ENCODE data around the gene MINK1. TPM values are rescaled to one million over a fixed set of nuclear protein-coding genes. Genes with fewer than 3 reads are reported as not detected.

The MINK1 gene
- total RNA-seq, 3 donors from 2014 or later (not counting 1 experiment from before 2014, with no cell fraction given): 103 to 122 (median 110) TPM

GRCh38 chr17:4837471-4838308 lies 4.5 kb downstream of the MINK1 start:
- H3K4me3 Mint-ChIP-seq: no peak overlapping the region
- H3K4me1 Mint-ChIP-seq: peaks cover 51 to 64% of the 10 kb centered on the region in 2 donors
- no peak for DNase-seq
- Histone ChIP-seq H3K27me3 (ENCODE audit: control insufficient read depth, insufficient read depth, low read length) (no peaks in the 10 kb centered on the region), H3K4me1 (ENCODE audit: control insufficient read depth, insufficient read depth, low read length) (peaks cover 38% of the 10 kb centered on the region), H3K36me3 (ENCODE audit: control insufficient read depth, insufficient read depth, low read length) (no peaks in the 10 kb centered on the region), H3K4me3 (ENCODE audit: low read length) (no peak overlapping the region), H3K27ac (ENCODE audit: low read length) (no peak overlapping the region), H3K9me3 (ENCODE audit: control insufficient read depth, insufficient read depth, low read length) (no peaks in the 10 kb centered on the region)
- no peak overlapping the region for H3K27ac Mint-ChIP-seq
- intact Hi-C loops (cut with micrococcal nuclease): loop anchor here (5.0 kb wide), 1 partner anchor 40 kb away; the partner anchor contains the start of gene PSMB6
- no peaks in the 10 kb centered on the region for H3K36me3 Mint-ChIP-seq
- H3K27me3 Mint-ChIP-seq (ENCODE audit: low read depth in 2 of 2): no peaks in the 10 kb centered on the region
- 94% methylated on average over 12 of the region's 13 CpGs for WGBS (ENCODE audit: insufficient coverage)
- no peaks in the 10 kb centered on the region for H3K9me3 Mint-ChIP-seq
- no peak for TF ChIP-seq CTCF (IDR thresholded peaks at IDR 0.05)
- ATAC-seq: no peak

GRCh38 chr17:4838309-4838785 lies 5.2 kb downstream of the MINK1 start:
- Mint-ChIP-seq H3K4me3 (no peak overlapping the region), H3K4me1 (peaks cover 57 to 66% of the 10 kb centered on the region in 2 donors), H3K27me3 (ENCODE audit: low read depth in 2 of 2) (no peaks in the 10 kb centered on the region), H3K36me3 (no peaks in the 10 kb centered on the region), H3K9me3 (no peaks in the 10 kb centered on the region), H3K27ac (no peak overlapping the region)
- Histone ChIP-seq H3K27me3 (ENCODE audit: control insufficient read depth, insufficient read depth, low read length) (no peaks in the 10 kb centered on the region), H3K4me3 (ENCODE audit: low read length) (no peak overlapping the region), H3K4me1 (ENCODE audit: control insufficient read depth, insufficient read depth, low read length) (peaks cover 38% of the 10 kb centered on the region), H3K9me3 (ENCODE audit: control insufficient read depth, insufficient read depth, low read length) (no peaks in the 10 kb centered on the region), H3K36me3 (ENCODE audit: control insufficient read depth, insufficient read depth, low read length) (no peaks in the 10 kb centered on the region), H3K27ac (ENCODE audit: low read length) (no peak overlapping the region)
- ATAC-seq (no peak), DNase-seq (no peak)
- 100% methylated on average over 2 of the region's 3 CpGs for WGBS (ENCODE audit: insufficient coverage)
- TF ChIP-seq CTCF (IDR thresholded peaks at IDR 0.05): no peak
- intact Hi-C loops (cut with micrococcal nuclease): loop anchor here (5.0 kb wide), 1 partner anchor 41 kb away; the partner anchor contains the start of gene PSMB6

GRCh38 chr17:4839221-4839620 lies 6.1 kb downstream of the MINK1 start:
- no peaks in the 10 kb centered on the region for H3K36me3 Mint-ChIP-seq
- H3K27ac ChIP-seq (ENCODE audit: low read length): no peak overlapping the region
- ATAC-seq (no peak), DNase-seq (no peak)
- intact Hi-C loops (cut with micrococcal nuclease): loop anchor here (5.0 kb wide), 1 partner anchor 42 kb away; the partner anchor contains the start of gene PSMB6
- H3K4me1 Mint-ChIP-seq: peaks cover 51 to 62% of the 10 kb centered on the region in 2 donors
- no peaks in the 10 kb centered on the region for H3K9me3 ChIP-seq (ENCODE audit: control insufficient read depth, insufficient read depth, low read length)
- no peak for TF ChIP-seq CTCF (IDR thresholded peaks at IDR 0.05)
- WGBS (ENCODE audit: insufficient coverage): 97% methylated on average over 8 of the region's 8 CpGs
- no peak overlapping the region for H3K4me3 ChIP-seq (ENCODE audit: low read length)
- H3K4me1 ChIP-seq (ENCODE audit: control insufficient read depth, insufficient read depth, low read length): peaks cover 32% of the 10 kb centered on the region
- H3K36me3 ChIP-seq (ENCODE audit: control insufficient read depth, insufficient read depth, low read length): no peaks in the 10 kb centered on the region
- H3K27me3 ChIP-seq (ENCODE audit: control insufficient read depth, insufficient read depth, low read length): no peaks in the 10 kb centered on the region
- peak overlapping the region; percentile 34 to 35 for H3K27ac Mint-ChIP-seq
- H3K9me3 Mint-ChIP-seq: no peaks in the 10 kb centered on the region
- H3K4me3 Mint-ChIP-seq: no peak overlapping the region
- H3K27me3 Mint-ChIP-seq (ENCODE audit: low read depth in 2 of 2): no peaks in the 10 kb centered on the region
